CD14-positive monocyte (primary cell): ENCODE measurements around the gene ABTB2. TPM values are rescaled to one million over a fixed set of nuclear protein-coding genes. Genes with fewer than 3 reads are reported as not detected.

ENCODE experiments used
- DNase-seq, 3 donors: peaks; one replicate each; pipeline ENCODE4 v3.0.0-alpha.2; 2011 to 2022
- H2AFZ ChIP-seq: 2 replicates; pipeline ENCODE4 v1.6.0; 2012; ENCODE audit warnings: mild to moderate bottlenecking, low read depth, low read length, inconsistent platforms; ENCODE audit not compliant: insufficient read depth, poor library complexity, severe bottlenecking
- H3K27ac ChIP-seq, 2 donors: 1 replicate in 1 of 2; 2 replicates in 1 of 2; pipeline ENCODE4 v1.5.1; 2012 to 2013; ENCODE audit warnings: low read length in 2 of 2, control low read depth in 1 of 2, inconsistent platforms in 1 of 2, low read depth in 1 of 2, mild to moderate bottlenecking in 1 of 2
- H3K27me3 ChIP-seq, 2 donors: one replicate each; pipeline versions ENCODE4 v1.6.0 to v1.6.1; 2011 to 2013; ENCODE audit warnings: low read length in 2 of 2; ENCODE audit not compliant: control insufficient read depth in 2 of 2, insufficient read depth in 2 of 2
- H3K36me3 ChIP-seq, 2 donors: replicated peaks in 1 of 2; 1 replicate in 1 of 2; 2 replicates in 1 of 2; pipeline versions ENCODE4 v1.5.1 to v1.6.1; 2012 to 2013; ENCODE audit warnings: low read length in 2 of 2, control low read depth in 1 of 2, inconsistent platforms in 1 of 2, mild to moderate bottlenecking in 1 of 2; ENCODE audit not compliant: insufficient read depth in 2 of 2, control insufficient read depth in 1 of 2
- H3K4me1 ChIP-seq, 2 donors: 1 replicate in 1 of 2; 2 replicates in 1 of 2; pipeline versions ENCODE4 v1.5.1 to v1.6.1; 2012 to 2013; ENCODE audit warnings: low read length in 2 of 2, control low read depth in 1 of 2, inconsistent platforms in 1 of 2, mild to moderate bottlenecking in 1 of 2, moderate library complexity in 1 of 2; ENCODE audit not compliant: insufficient read depth in 2 of 2, control insufficient read depth in 1 of 2
- H3K4me2 ChIP-seq: replicated peaks from 2 replicates; pipeline ENCODE3; 2012; ENCODE audit warnings: low read length, moderate library complexity, mild to moderate bottlenecking; ENCODE audit not compliant: poor library complexity, severe bottlenecking; ENCODE audit errors: extremely low read depth
- H3K4me3 ChIP-seq, 3 experiments: fragments of 200-600 bp in 1 of 3; sonication (generic) in 1 of 3; replicated peaks in 1 of 3; 1 replicate in 2 of 3; 2 replicates in 1 of 3; pipeline ENCODE4 v1.5.1; 2011 to 2013; ENCODE audit warnings: low read length in 3 of 3, mild to moderate bottlenecking in 3 of 3, control low read depth in 2 of 3, low read depth in 2 of 3, inconsistent platforms in 1 of 3, moderate library complexity in 1 of 3
- H3K79me2 ChIP-seq: 2 replicates; pipeline ENCODE4 v1.6.0; 2012; ENCODE audit warnings: mild to moderate bottlenecking, control low read depth, inconsistent platforms, low read length, moderate library complexity; ENCODE audit not compliant: insufficient read depth
- H3K9ac ChIP-seq: 2 replicates; pipeline ENCODE4 v1.6.0; 2017; ENCODE audit warnings: low read length, mild to moderate bottlenecking; ENCODE audit not compliant: insufficient read depth, poor library complexity, severe bottlenecking
- H3K9me3 ChIP-seq, 2 donors: replicated peaks in 1 of 2; 1 replicate in 1 of 2; 2 replicates in 1 of 2; pipeline versions ENCODE4 v1.5.1 to v1.6.1; 2012 to 2013; ENCODE audit warnings: low read length in 2 of 2, control low read depth in 1 of 2; ENCODE audit not compliant: control insufficient read depth in 1 of 2, insufficient read depth in 1 of 2
- H4K20me1 ChIP-seq: 2 replicates; pipeline ENCODE4 v1.6.0; 2012; ENCODE audit warnings: mild to moderate bottlenecking, low read length, control low read depth, moderate library complexity; ENCODE audit not compliant: insufficient read depth
- H3K27ac Mint-ChIP-seq, 7 donors: one replicate each; pipeline ENCODE4 v1.8.0; 2020; ENCODE audit warnings: mild to moderate bottlenecking in 7 of 7, mixed read lengths in 7 of 7, moderate library complexity in 6 of 7, inconsistent platforms in 2 of 7
- H3K27me3 Mint-ChIP-seq, 3 donors: one replicate each; pipeline ENCODE4 v1.8.0; 2021 to 2022; ENCODE audit warnings: low read depth in 3 of 3, mild to moderate bottlenecking in 3 of 3, mixed read lengths in 3 of 3, moderate library complexity in 3 of 3, inconsistent platforms in 1 of 3
- H3K36me3 Mint-ChIP-seq, 2 donors: one replicate each; pipeline ENCODE4 v1.8.0; 2020; ENCODE audit warnings: mixed read lengths in 2 of 2, inconsistent platforms in 1 of 2, mild to moderate bottlenecking in 1 of 2
- H3K4me1 Mint-ChIP-seq: one replicate; pipeline ENCODE4 v1.8.0; 2020; ENCODE audit warnings: mild to moderate bottlenecking, mixed read lengths
- H3K4me3 Mint-ChIP-seq, 2 donors: one replicate each; pipeline ENCODE4 v1.8.0; 2020; ENCODE audit warnings: mild to moderate bottlenecking in 2 of 2, mixed read lengths in 2 of 2, moderate library complexity in 1 of 2
- H3K9me3 Mint-ChIP-seq, 7 donors: one replicate each; pipeline ENCODE4 v1.8.0; 2020 to 2022; ENCODE audit warnings: mixed read lengths in 7 of 7, mild to moderate bottlenecking in 6 of 7, moderate library complexity in 6 of 7, inconsistent platforms in 2 of 7
- CTCF ChIP-seq: fragments of 200-600 bp; IDR thresholded peaks from one replicate; pipeline ENCODE4 v1.8.0; 2022; ENCODE audit warnings: antibody characterized with exemption, mild to moderate bottlenecking
- WGBS: methylation state at CpG from one replicate; pipeline ENCODE4 v1.1.5; 2013; ENCODE audit warnings: missing lambda C conversion rate; ENCODE audit not compliant: insufficient coverage; 5-methylcytosine and 5-hydroxymethylcytosine counted together
- intact Hi-C, 2 donors: fragments of 100-400 bp; cut with micrococcal nuclease; formaldehyde crosslinking; loops; one replicate each; pipeline versions ENCODE4 v1.15.0 to v1.15.1; 2023
- polyA plus RNA-seq, 3 donors: library from polyadenylated mRNA; depleted of rRNA in 1 of 3; unstranded in 2 of 3; stranded (reverse) in 1 of 3; fragments of 300-500 nt in 2 of 3; fragments of >200 nt in 1 of 3; fragmentation: Illumina TruSeq in 2 of 3; gene quantifications; 1 replicate in 2 of 3; 2 replicates in 1 of 3; pipeline ENCODE4 v1.2.3, GENCODE V29; 2012 to 2021

Gene ABTB2
- polyA plus RNA-seq, 3 donors, result 0.25 to 1.7 (median 0.26) TPM

- peaks cover 0 to 2% (median 0%) of the 10 kb centered on the region in 3 donors for H3K27me3 Mint-ChIP-seq
- peaks cover 32% of the 10 kb centered on the region for H3K4me1 Mint-ChIP-seq
- H3K4me3 Mint-ChIP-seq, result no peak overlapping the region
- peaks cover 11 to 29% of the 10 kb centered on the region in 2 donors for H3K36me3 ChIP-seq
- peaks cover 23 to 29% of the 10 kb centered on the region in 2 donors for H3K36me3 Mint-ChIP-seq
- peak; percentile 48 to 65 (median 64) for DNase-seq
- intact Hi-C loops, result no loop called here
- peak overlapping the region in 2 of 7 donors; percentile 3 to 13 for H3K27ac Mint-ChIP-seq
- no peaks in the 10 kb centered on the region for H3K9me3 ChIP-seq
- no peaks in the 10 kb centered on the region for H3K27me3 ChIP-seq
- H3K9me3 Mint-ChIP-seq, result no peaks in the 10 kb centered on the region
- TF ChIP-seq CTCF, result no peak
- H4K20me1 ChIP-seq, result no peaks in the 10 kb centered on the region
- H3K27ac ChIP-seq, result peak overlapping the region in 1 of 2 donors; percentile 32
- H3K79me2 ChIP-seq, result no peaks in the 10 kb centered on the region
- H3K4me1 ChIP-seq, result peaks cover 23 to 24% of the 10 kb centered on the region in 2 donors
- no peak overlapping the region for H3K4me3 ChIP-seq
- WGBS, result 48% methylated on average over 9 of the region's 16 CpGs
- H3K4me2 ChIP-seq, result peak overlapping the region; percentile 29
- no peak overlapping the region for H3K9ac ChIP-seq
- H2AFZ ChIP-seq, result no peak overlapping the region
Observed at GRCh38 chr11:34154059-34154875, 203.5 kb downstream of the ABTB2 start.

GRCh38 chr11:34151916-34152845 is 205.6 kb downstream of the ABTB2 start:
- H3K27ac Mint-ChIP-seq, result peak overlapping the region in 2 of 7 donors; percentile 64 to 66

More at GRCh38 chr11:34151916-34152845, 205.6 kb downstream of the ABTB2 start:
- no peaks in the 10 kb centered on the region for H3K79me2 ChIP-seq
- no peak overlapping the region for H3K27ac ChIP-seq
- TF ChIP-seq CTCF, result no peak
- Mint-ChIP-seq H3K9me3 (no peaks in the 10 kb centered on the region), H3K27me3 (peaks cover 0 to 2% (median 0%) of the 10 kb centered on the region in 3 donors), H3K4me3 (no peak overlapping the region), H3K36me3 (peaks cover 35 to 37% of the 10 kb centered on the region in 2 donors), H3K4me1 (peaks cover 40% of the 10 kb centered on the region)
- WGBS, result 90% methylated on average over 9 of the region's 18 CpGs
- no peaks in the 10 kb centered on the region for H3K9me3 ChIP-seq
- H3K4me3 ChIP-seq, result no peak overlapping the region
- DNase-seq, result no peak
- no peak overlapping the region for H2AFZ ChIP-seq
- no peak overlapping the region for H3K9ac ChIP-seq
- intact Hi-C loops, result no loop called here
- no peaks in the 10 kb centered on the region for H3K27me3 ChIP-seq
- H4K20me1 ChIP-seq, result no peaks in the 10 kb centered on the region
- H3K36me3 ChIP-seq, result peaks cover 24 to 49% of the 10 kb centered on the region in 2 donors
- H3K4me1 ChIP-seq, result peaks cover 40% of the 10 kb centered on the region in 2 donors
- no peak overlapping the region for H3K4me2 ChIP-seq
